Measurements from ENCODE around the gene TMEM132D.

- TF ChIP-seq EZH2 (IDR thresholded peaks at IDR 0.05; ENCODE audit: insufficient read depth, poor library complexity, severe bottlenecking) (no peak), EZH2phosphoT487 (IDR thresholded peaks at IDR 0.05; ENCODE audit: insufficient read depth, low read depth) (no peak)
Observed at GRCh38 chr12:129494766-129495165, 409.1 kb downstream of the TMEM132D start.

All from GM23248 (cell line).